NCI-H2171 treated with DMSO at 0.1 percent for 48 hours (cell line): ENCODE measurements around the gene HHIP.

Source experiments
- DNase-seq: peaks from one replicate; lab custom pipeline; 2025; lab: John Stamatoyannopoulos, UW

The HHIP gene

DNA sequence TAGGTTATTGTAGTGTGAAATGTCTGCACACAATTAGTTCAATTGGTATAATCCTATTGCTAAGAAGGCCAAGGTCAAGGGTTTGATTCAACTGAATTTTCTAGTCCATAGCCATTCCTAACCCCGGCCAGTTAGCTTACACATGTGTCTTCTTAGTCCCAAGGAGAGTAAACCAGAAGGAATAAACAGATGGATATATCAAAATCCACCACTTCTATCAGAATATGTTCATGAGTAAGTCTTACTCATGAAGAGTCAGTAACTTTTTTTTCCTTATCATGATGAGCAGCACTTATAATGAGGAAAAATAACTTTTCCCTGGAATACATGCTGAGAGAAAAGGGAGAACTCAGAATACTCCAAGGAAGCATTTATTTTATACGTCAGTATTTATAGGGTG is 9.5 kb downstream of the HHIP start:
- DNase-seq = no peak

DNA sequence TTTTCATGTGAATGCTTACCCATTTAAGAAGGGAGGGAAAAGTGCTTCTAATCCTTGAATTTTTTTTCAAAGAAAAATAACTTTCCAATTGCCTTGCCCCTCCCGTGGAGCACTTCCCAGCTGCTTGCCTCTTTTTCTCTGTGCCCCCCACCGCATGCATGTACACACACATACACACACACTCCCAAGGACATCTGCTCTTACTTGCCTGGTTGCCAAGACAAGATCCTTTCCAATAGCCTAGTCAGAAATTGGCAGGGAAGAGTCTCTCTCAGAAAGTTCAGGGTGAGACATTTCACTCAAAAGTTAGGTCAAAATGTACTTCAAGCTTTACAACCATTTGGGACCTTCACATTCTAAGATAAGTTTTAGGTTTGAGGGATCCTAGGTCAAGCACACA is 10.9 kb downstream of the HHIP start:
- DNase-seq = no peak

DNA sequence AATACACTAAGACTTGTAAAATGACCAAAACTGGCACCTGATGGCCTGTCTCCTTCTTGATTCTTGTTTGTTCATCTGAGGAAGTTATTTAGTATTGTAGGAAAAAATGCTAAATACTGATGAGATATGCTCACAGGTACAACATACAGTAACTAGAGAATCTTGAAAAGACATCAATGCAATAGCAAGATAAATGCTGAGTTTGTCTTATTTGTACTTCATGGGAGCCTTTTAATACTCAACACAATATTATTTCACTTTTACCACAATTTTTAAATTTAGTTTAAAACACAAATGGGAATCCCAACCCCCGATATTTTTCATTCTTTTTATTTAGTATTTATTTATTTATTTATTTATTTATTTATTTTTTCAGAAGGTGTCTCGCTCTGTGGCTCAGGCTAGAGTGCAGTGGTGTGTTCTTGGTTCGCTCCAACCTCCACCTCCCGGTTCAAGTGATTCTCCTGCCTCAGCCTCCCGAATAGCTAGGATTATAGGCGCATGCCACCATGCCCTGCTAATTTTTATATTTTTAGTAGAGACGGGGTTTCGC is 12.1 kb downstream of the HHIP start:
- no peak for DNase-seq

DNA sequence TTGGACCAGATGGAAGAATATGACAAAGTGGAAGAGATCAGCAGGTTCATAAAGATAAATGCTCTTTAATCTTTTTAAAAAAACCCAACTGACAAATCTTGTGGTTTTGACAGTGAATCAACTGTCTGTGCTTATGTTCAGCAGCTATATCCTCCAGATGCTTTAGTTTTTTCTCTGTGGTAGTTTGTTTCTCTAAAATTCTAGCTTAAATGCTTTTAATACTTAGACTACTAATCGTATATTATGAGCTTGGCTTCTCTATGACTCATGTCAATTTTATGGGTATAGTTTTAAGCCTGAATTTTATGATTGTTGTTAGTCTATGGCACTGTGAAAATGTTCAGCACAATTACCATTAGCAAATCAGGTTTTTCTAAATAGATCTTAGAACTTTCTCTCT is 12.9 kb downstream of the HHIP start:
- no peak for DNase-seq

DNA sequence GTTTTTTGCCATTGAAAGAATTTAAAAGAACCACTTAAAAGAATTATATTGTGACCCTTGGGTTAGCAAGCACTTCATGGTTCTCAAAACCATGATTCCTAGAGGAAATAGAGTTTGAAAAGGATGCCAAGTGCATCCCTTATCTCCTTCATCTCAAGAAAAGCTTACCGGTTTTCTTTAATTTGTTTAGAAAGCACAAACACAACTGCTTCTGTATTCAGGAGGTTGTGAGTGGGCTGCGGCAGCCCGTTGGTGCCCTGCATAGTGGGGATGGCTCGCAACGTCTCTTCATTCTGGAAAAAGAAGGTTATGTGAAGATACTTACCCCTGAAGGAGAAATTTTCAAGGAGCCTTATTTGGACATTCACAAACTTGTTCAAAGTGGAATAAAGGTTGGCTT is 13.5 kb downstream of the HHIP start:
- DNase-seq = no peak

DNA sequence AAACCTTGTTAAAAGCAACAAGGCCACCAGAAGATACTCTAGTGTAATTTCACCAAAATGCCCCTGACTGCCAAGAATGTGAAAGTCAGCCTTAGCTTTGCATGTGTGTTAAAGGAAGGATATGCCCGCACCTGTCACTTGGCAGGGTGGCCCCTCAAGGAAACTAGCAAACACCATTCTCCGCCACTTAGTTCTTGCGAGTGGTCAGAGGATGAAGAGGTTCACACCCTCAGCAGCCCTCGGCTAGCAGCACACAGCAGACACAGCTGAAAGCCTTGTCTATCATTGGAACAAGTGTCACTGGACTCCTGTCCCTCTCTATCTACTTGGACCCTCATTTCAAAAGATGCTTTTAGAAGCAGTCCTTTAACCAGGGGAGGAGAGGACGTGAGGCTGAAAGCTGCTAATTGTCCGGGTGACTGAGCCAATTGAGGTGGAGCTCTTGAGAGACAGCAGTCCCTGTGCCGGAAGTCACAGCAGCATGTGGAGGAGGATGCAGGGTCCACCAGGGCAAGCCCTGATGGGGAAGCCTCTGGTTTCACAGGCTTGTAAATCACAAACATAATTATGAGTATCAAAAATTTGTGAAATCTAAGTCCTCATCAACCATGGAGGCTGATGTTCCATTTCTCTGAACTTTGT is 18.0 kb downstream of the HHIP start:
- no peak for DNase-seq

DNA sequence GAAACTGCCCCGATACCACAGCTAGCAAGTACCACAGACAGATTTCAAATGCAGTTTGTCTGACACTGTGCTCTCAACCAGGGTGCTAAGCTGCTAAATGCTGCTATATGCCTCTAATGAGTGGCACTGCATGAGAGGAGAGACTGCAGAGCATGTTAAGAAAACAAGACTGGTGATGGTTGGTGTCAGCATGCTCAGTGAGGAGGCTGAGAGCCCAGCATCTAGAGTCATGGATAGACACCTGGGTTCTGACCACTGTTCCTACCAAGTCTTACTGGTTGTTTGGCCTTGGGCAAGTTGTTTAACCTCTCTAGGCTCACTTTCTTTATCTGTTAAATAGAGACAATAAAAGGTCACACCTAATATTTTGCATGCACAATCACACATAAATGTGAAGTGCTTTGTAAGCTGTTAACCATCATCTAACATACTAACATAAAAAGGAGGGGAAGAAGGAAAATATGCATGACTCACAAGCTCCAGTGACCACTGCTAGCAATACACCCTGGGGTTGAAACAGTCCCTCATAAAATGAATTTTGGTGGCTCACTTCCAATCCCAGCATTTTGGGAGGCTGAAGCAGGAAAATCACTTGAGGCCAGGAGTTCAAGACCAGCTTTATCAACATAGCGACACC is 20.7 kb downstream of the HHIP start:
- no peak for DNase-seq

DNA sequence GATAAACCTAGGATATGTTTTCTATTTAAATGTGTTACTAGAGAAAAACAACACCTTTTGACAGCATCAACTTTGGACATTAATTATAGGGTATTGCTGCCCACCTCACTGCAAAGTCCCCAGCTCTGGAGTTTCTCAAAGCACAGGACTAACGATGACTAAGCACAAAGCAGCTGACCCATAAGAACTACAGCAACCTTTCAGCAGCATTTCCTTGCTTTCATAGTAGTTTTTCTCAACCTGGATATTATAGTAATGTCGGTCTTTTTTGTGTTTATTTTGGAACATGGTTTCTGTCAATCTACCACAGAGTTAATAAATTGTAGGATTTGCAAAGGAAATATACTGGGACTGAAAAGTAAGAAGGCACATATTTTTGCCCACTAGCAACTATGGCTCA is 21.5 kb downstream of the HHIP start:
- no peak for DNase-seq

DNA sequence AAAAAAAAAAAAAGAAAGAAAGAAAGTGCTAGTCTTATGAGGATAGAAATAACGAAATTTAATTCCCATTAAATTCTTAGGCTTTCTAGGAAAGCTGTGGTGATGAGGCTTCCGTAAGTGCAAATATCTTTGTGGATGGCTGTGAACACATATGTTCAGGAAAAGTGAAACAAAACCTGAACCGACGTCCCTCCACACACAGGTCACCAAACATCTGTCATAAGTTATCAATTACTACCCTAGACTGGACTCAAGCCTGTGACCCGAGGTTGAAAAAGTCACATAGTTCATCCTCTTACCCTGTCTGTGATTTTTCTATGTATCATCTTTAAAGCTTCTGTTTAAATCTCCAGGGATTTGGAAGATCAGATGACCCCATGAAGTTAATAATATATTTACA is 24.8 kb downstream of the HHIP start:
- DNase-seq = no peak

DNA sequence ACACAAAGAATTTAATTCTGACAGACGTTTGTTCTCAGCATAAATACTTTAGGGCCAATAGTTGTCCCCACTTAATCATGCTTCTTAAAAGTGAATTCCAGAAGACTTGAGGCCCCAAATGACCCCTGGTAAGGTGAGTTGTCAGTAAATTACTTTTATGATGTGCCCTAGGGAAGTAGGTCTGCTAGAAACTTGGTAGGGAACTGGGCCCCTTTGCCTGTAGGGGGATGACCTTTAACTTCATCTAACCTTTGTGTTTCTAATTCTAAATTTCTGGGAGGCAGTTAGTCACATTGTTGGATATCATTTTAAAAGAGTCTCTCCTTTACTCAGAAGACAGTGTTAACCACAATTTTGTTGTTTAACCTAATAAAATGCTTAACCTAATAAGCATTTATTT is 28.8 kb downstream of the HHIP start:
- DNase-seq = no peak

DNA sequence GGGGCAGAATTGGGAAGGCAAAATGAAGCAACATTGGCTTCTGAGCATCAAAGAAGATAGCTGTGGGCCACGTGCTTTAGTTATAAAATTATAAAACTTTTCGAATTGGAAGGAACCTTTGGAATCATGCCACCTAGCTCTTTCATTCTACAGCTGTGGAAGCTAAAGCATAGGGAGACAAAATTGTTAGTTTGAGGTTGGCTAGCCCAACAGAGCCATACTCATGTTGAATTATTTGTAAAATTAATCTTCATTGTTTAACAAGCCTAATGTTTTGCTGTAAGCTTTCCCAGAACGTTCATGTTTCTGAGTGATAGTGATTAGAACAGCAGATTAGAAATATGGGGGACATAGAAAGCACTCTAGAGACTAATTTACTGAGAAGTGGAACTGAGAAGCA is 35.9 kb downstream of the HHIP start:
- DNase-seq = no peak

DNA sequence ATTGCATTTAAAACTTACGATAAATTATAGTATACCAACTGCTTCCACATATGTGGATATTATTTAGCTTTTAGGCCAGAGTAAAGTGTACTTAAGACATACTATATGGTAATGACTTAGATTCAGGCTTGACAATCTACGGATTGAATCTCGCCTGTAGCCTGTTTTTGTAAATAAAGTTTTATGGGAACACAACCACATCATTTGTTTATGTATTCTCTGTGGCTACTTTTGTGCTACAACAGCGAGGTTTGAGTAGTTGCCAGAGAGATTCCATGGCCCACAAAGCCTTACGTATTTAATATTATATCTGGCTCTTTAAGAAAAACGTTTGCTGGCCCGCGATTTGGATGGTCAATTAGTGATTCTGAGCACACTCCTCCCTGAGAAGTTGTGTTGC is 37.6 kb downstream of the HHIP start:
- DNase-seq = no peak

DNA sequence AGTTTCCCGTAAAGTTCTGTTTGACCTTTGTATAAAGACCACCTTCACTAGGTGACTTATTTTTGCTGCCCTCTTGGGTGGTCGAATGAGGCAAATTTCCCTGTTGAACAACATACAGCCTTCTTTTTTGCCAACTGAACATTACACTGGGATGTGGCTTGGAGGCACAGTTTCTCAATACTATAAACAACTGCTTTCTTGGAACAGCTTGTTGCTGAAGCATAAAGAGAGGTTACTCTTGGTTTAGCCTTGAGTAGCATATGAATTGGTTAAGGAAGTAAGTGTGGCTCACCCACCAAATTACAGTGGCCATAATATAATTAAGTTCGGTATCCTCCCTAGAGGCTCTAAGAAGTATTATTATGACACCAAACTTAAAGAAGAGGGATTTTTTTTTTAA is 40.0 kb downstream of the HHIP start:
- DNase-seq = no peak

DNA sequence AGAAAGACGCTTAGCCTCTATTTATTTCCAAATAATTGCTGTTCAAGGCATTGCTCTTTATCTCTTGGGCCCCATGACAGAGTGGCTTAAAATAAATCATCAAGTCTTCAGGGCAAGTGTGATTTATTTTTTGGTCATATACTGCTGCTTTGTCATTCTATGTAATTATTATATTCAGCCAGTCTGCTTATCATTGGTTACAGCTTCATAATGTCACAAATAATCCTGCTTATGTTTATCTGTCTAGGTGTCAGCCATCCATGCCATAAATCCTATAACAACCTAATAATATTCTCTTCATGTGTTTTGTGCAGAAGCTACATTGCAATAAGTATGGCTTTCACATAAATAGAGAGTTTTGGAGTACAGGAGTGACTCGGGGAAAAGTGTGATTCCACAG is 41.0 kb downstream of the HHIP start:
- DNase-seq = no peak

DNA sequence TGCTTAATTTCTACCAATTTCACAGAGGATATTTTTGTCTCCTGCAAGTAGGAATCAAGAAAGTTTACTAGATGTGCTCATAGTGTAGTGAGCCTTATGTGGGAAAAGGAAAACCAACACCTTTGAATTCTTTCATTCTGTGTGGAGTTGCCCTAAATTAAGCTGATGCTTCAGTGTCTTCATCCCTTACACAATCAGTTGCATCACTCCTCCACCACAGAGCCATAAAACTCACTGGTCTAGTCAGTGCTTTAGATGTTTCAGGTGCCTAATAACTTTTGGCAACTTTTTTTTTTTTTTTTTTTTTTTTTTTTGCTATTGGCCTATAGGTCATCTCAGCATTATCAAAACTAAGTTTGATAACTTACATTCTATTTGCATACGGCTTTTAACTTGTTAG is 41.5 kb downstream of the HHIP start:
- DNase-seq = no peak

DNA sequence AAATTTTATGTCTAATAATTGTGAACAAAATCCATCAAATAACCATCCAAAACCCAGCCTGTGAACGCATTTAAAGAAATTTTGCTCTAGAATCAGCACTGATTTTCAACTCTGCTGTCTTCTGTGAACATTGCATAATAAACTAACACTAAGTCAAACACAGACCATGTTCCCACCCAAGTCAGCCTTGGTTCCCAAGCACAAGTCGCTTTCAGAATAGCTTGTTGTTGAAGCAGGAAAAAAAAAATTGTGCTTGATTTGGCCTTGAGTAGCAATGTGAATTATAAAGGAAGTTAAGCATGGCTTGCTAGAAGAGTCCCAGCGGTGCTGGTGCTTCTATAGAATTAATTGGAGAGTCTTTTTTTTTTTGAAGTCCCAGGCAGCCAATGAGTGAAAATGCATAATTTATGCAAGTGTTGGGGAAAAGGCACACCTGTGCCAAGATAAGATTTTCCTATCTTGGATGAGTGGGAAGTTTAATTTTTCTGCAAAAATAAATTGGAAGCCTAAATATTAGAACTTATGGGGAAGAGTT is 42.1 kb downstream of the HHIP start:
- DNase-seq = no peak

DNA sequence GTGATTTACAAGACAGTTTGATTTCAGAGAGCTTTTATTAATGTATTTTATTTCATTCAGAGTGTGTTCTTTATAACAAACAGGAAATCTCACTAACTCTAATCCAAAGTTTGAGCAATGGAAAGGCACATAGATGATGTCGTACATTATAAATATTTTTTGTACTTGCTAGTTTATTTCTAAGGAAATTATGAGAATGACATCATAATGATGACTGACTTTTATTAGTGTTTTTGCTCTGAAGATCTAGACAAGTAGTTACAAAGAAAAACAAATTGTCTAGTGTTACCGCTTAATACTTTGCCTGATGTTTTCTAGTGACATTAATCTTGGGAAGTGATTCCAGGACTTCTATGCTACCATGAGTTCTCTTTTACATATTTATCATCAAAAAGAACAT is 43.2 kb downstream of the HHIP start:
- DNase-seq = no peak

DNA sequence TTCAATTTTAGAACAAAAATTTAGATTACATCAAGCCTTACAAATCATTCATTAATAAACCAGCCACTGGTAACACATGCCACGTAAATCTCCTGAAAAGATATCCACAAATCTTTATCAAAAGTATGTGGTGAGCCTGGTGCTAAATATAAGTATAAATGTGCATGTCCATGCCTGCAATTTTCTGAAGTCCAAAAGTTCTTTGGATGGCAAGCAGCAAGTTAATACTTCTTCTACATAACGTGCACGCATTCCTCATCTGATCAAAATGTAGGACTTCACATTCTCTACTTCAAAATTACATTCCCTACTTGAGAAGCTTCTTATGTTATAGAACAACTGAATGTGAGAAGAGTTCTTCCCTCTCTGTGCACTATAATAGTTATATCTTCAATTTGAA is 49.8 kb downstream of the HHIP start:
- no peak for DNase-seq

DNA sequence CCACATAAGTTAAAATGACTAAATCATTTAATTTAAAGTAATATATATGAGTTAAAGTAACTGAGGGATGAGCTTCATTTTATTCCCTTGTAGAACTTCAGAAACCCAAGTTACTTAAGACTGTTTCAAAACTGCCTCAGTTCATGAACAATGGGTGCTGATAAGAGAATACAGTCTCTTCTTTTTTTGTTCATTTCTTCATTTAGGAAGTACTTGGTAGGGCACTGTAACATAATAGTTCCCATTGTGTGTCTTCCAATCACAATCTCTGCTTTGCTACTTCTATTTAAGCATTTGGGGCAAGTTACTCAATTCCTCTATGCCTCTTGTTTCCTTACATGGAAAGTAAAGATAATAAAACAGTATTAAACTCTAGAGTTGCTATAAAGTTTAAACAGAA is 50.4 kb downstream of the HHIP start:
- DNase-seq = no peak

DNA sequence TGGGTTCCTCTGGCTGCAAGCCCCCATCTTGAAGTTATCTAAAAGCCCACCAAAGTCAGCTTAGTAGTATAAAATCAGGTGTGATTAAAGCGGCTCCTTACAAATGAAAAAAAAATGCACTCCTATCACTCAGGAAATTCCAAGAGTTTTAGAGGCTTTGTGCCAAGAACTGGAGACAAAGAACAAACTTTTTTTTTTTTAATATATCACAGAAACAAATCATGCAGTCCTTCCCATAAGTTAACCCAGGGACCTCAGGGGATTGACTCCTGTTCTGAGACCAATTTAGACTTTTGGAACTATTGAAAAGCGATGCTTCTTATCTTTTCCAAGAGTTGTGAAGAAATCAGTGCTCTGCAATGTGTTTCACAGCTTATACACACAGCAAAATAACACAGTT is 53.6 kb downstream of the HHIP start:
- no peak for DNase-seq

DNA sequence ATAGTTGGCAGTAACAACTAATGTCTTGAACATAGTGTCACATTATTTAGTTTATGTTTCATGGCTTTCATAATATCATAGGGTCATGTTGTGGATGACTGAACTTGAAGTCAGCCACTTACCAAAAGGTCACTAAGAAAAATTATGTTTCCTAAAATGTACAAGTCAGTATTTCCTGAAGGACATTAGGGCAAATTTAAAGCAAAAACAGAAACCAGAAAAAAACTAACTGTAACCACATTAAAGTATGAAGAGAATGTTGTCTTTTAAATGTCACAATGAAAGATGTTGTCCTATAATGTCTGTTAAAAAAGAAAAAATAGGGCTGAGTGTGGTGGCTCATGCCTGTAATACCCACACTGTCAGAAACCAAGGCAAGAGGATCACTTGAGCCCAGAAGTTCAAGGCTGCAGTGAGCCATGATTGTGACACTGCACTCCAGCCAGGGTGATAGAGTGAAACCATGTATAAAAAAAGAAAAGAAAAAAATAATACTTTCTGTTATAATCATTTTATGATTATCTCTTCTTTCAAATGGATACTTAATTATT is 55.8 kb downstream of the HHIP start:
- no peak for DNase-seq

DNA sequence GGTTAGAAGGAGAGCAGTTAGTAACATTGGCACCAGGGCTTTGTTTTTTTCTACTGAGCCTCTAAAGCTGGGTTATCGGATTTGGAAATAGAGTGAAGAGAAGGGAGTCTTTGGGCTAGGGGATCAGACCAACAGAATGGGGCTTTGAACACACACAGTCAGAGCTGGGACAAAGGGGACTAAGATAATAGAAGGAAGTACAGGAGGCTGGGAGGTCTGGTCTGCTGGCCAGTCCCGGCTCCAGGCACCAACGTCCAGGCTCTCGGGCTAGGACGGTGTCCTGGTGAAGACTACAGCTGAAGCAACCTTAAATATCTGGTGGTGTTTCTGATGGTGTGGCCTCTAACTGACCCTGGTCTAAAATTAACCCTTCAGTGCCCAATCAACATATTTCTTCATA is 57.5 kb downstream of the HHIP start:
- DNase-seq = no peak
